SKM-1 (cell line): Measurements from ENCODE around the gene ALX1.

Experiments used
- DNase-seq: peaks from one replicate; lab custom pipeline; 2025; ENCODE audit not compliant: unreplicated experiment; lab: John Stamatoyannopoulos, UW

The ALX1 gene

DNA sequence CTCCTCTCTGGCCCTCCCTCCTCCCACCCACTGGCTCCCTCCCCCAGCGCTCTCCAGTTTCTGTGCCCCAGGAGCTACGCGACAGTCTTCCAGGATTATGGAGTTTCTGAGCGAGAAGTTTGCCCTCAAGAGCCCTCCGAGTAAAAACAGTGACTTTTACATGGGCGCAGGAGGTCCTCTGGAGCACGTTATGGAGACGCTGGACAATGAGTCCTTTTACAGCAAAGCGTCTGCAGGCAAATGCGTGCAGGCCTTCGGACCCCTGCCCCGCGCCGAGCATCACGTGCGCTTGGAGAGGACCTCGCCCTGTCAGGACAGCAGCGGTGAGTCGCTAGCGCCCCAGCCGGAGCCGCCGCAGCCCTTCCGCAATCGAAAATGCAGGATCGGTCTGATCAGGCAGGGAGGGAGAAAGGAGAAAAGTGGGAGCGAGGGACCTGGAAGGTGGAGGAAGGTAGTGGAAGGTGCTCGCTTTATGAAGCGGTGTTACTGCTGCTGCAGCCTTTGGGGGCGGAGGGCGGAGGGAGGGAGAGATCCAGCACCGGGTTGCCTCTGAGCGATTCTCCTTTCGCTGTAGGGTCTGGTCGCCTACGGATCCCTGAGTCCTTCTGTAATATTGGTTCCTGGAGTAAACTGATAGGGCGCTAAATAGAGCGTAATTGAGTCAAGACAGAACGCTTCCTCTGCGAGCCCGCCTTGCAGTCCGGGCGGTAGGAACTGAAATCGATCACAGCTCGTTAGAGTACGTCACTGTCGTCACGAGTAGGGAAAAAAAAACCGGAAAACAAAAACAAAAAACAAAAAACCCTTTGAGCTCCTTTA is at the start of gene ALX1:
ALX1 (plus strand) TSS at position 56 of the 819 bp plus-strand sequence; CDS start at position 98, 42 bp downstream.
- DNase-seq: no peak

GRCh38 chr12:85237327-85237726 is 42.7 kb upstream of the ALX1 start:
- DNase-seq: no peak

DNA sequence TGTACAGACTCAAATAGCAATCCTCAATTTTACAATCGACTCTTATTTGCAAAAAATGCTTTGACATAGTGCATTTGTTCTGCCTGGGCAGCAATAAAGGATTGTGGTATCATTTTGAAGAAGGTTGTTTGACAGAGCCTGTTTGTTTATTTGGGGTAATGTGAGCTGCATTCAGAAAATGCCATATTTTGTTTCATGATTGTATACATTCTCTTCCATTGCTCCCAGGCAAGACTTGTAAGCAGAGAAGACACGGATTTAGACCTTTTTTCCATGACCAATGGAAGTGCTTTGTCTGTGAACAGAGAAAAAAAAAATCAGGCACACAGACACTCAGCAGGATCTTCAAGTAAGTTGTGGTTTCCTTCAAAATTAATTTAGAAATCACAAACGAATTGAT is 35.5 kb upstream of the ALX1 start:
- no peak for DNase-seq

GRCh38 chr12:85253853-85254252 is 26.2 kb upstream of the ALX1 start:
- DNase-seq: no peak

GRCh38 chr12:85257671-85258070 is 22.3 kb upstream of the ALX1 start:
- DNase-seq: no peak

DNA sequence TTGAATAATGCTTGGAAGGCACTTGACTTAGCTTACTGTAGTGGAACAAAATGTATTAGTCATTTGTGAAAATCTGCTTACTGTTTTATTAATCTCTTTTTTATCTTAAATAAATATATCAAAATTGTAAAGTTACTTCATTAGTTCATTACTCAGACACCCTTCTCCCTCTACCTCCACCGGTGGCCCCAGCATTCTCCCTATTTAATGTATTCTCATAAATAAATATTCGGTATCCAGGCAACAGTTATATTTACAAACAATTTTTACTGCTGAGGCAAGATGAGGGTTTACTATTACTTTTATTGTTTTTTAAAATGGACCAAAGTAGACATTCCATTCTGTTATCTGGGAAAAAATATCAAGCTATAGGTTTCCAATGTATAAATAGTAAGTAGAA is 19.6 kb upstream of the ALX1 start:
- no peak for DNase-seq

- no peak for DNase-seq
These were observed 19.1 kb upstream of the ALX1 start for GRCh38 chr12:85260896-85261295.

GRCh38 chr12:85266356-85266755 is 13.7 kb upstream of the ALX1 start:
- no peak for DNase-seq

- DNase-seq: no peak
These were observed 6.4 kb upstream of the ALX1 start for GRCh38 chr12:85273381-85274314.

GRCh38 chr12:85274315-85274651 is 5.7 kb upstream of the ALX1 start:
- no peak for DNase-seq

DNA sequence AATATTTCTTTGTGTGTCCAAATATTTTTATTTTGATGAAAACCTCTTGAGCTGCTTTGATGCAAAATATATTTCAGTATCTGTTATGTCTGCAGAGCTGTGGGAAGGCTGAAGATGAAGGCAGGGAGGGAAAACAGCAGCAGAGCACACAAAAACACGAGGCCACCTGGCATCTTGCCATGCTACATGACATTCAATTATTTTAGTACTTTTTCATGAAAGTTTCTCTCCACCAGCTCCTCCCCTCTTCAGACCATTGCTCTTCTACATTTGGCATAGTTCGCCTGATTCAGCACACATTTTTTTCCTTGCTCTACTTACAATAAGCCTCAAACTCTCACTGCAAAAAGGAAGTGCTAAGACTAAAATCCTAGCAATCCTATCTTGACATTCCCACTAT is 4.6 kb upstream of the ALX1 start:
- DNase-seq: no peak

GRCh38 chr12:85277191-85277590 is 2.8 kb upstream of the ALX1 start:
- DNase-seq: no peak

DNA sequence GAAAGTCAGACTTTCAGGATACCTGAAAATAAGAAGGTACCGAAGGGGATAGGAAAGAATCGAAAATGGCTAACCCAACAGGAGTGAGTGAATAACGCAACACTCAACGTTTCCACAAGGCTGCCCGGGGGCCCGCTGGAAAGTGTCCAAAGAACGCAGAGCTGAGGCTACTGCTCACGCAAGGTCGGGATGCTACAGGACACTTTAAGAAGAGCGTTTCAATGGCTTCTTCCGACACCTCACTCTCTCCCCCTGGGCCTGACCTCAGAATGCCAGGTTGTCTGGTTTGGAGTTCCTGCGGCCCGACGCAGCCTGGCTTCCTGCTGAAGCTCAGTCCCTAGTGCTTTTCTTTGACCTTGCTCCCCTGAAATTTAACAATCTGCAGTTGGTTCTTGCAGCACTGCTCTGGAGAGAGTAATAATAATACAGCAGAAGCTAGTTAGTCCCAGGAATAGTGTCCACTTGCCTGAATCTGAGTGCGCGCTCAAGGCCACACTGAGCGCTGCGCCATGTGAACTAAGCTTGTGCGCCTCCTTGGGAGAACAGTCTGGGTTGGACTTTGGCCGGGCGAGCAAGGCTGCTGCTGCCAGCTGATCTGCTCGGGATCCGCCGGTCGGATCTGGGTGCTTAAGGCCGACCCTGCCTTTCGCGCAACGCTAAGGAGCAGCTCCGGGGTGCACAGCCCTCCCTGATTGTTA is 2.0 kb upstream of the ALX1 start:
- DNase-seq: no peak

DNA sequence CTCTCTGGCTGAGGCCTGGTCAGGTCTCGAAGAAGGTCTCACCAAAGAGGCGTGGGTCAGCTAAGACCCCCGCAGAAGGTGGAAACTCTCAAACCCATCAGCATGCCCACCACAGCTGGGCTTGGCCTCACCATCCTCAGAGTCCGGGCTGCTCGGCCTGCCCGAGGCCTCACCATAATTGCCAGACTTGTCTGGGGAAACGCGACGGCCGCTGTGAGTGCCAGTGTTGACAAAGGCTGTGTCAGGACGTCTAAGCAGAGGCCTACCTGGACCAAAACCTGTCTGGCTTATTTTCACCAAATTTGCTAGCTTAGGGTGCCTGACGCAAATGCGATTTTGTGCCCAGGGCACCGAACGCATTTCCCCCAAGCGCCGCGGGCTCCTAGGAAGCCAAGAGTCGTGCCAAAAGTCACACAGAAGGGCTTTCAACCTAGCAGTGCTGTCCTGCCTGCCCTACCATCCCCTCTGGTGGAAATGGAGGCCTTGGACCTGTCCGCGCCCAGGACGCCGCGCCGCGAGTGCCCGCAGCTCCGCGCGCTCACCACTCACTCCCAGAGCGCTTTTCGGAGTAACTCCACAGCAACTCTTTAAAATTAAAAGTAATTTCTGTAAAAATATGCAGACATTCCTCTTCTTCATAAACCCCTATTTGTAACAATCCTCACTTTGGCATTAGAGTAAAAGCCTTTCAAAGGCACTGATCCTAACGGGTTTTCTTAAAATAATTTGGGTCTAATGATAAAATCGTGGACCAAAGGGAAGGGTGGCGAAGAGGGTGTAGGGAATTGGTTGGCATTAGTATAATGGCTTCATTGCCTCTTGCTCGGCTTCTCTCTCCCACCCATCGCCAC is 1.2 kb upstream of the ALX1 start:
- DNase-seq: no peak

DNA sequence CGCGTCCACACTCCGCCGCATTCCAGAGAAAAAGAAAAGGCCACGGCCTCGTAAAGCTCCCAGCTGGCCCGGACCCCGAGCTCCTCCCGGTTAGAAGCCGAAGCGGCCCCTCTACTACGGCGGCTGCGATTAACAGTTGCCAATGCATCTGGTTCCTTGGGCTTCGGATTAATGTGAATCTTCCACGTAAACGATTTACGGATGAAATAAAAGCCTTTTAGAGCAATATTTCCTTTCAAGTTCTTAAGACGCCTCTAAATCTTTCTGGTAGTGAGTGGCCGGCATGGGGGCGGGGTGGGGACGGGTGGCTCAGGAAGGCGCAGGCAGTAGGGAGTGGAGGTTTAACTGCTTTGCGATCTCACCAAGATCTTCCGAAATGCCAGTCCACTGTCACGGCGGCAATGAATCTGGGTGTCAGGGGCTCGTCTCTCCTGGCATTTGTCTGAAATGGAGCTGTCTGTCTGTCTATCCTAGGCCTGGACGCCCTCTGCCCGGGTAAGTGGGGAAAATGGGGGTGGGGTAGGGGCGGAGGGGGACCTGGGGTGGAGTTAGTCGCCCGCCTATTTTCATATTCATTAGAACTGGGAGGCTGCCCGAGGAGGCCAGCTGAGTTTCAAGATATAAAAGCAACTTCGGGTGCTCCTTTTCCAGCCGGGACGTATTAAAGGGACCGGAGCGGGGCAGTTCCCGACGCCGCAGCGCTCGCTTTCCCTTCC is 413 bp upstream of the ALX1 start:
- DNase-seq: no peak

DNA sequence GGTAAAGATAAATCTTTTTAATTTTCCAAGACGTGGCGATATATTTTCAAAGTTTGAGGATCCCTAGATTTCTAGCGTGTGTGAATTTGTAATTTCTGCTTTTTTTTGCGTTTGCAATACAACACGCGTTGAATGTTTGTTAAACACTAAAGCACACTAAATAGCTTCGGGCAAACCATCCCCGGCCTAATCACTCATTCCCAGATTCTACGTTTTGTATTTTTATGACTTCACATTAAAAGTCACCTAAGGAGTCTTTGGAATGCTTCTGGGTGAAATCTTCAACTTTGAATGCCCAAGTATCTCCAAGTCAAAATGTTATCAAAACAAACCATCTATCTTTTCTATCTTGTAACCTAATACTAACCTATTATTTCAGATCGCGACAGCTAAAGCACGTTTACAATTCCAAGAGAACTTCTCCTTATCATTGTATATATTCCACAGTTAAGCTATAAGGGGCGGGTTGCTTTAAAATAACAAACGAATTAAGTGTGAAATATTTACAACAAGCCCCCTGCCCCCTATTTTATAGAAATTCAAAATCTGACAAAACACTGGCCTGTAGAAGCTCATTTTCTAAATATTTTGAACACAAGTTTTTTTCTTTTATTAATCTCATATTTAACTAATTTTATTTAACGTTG is 1.1 kb downstream of the ALX1 start:
- DNase-seq: no peak

DNA sequence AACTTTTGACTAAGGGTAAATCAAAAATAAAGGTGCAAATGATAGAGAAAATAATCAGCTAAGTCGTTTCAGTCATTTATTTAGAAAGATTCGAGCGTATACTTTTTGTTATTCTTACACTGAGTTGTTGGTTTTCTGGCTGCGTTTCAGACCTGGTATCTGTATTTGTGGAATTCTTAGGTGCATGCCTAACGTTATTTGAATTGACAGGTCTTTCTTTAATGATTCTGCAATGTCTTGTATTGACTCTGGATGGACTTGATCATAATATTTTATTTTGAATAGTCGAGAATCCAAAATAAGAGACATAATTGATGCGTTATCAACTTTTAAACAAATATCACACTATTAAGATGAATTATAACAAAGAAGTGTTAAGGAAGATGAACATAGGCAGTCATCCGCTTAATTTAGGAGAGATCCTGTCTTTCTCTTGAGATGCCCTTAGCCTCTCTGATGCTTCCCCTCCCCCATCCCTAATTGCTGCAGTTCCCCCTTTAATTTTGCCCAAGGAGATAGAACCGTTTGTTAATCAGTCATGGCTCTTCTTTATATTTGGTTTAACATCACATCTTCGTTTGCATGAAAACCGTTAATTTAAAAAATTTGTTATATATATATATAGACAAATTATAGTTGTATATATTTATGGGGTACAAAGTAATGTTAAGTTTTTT is 1.8 kb downstream of the ALX1 start:
- no peak for DNase-seq

DNA sequence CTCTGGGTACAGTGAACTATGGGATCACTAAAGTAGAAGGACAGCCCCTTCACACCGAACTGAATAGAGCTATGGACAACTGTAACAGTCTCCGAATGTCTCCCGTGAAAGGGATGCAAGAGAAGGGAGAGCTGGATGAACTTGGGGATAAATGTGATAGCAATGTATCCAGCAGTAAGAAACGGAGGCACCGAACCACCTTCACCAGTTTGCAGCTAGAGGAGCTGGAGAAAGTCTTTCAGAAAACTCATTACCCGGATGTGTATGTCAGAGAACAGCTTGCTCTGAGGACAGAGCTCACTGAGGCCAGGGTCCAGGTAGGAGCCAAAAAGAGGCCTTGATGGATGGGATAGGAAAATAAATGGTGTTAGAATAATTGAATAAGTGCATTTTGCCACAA is 3.5 kb downstream of the ALX1 start:
- no peak for DNase-seq

GRCh38 chr12:85296362-85296761 is 16.3 kb downstream of the ALX1 start:
- no peak for DNase-seq
